DOHH2 (cell line): ENCODE data around the gene ATP6V0E1.

Experiments used
- CTCF ChIP-seq: fragments of 200-600 bp; sonication (generic); IDR thresholded peaks from one replicate; pipeline ENCODE4 v1.5.1; 2014; ENCODE audit warnings: antibody characterized with exemption, mild to moderate bottlenecking, low read depth, low read length; ENCODE audit not compliant: poor library complexity, severe bottlenecking
- EZH2phosphoT487 ChIP-seq: fragments of 200-600 bp; sonication (generic); IDR thresholded peaks from 2 replicates; pipeline ENCODE4 v1.6.1; 2017; ENCODE audit warnings: borderline replicate concordance, mild to moderate bottlenecking, antibody characterized with exemption, low read length, moderate library complexity, mixed read lengths

GRCh38 chr5:173010547-173011464 lies 27.2 kb downstream of the ATP6V0E1 start:
- no peak for TF ChIP-seq EZH2phosphoT487
- TF ChIP-seq CTCF: no peak
